GM19438 (cell line): ENCODE measurements around the gene TMEM170A.
"Not testable (repeated sequence)": the region's sequence is repeated elsewhere in the genome, so short reads cannot be mapped to it uniquely, and the experiment has no call there.

Experiments used
- ATAC-seq: cut with Tn5 transposase; IDR thresholded peaks from one replicate; pipeline ENCODE4 v1.9.1; 2021; ENCODE audit warnings: low read depth; ENCODE audit not compliant: unreplicated experiment

Gene TMEM170A

GRCh38 chr16:75456971-75457370, 7.5 kb downstream of the TMEM170A start:
- ATAC-seq, result no peak

- not testable (repeated sequence) for ATAC-seq
These were observed 8.0 kb downstream of the TMEM170A start for GRCh38 chr16:75456486-75456885.

GRCh38 chr16:75455677-75456076, 8.8 kb downstream of the TMEM170A start:
- ATAC-seq, result no peak

- no peak for ATAC-seq
These were observed 11.9 kb downstream of the TMEM170A start for GRCh38 chr16:75452464-75453190.

GRCh38 chr16:75446416-75446815, 18.1 kb downstream of the TMEM170A start:
- no peak for ATAC-seq

- no peak for ATAC-seq
These were observed 19.2 kb downstream of the TMEM170A start for GRCh38 chr16:75445298-75445697.

- no peak for ATAC-seq
These were observed 21.2 kb downstream of the TMEM170A start for GRCh38 chr16:75443298-75443697.

- ATAC-seq, result peak; percentile 69
These were observed 30.6 kb downstream of the TMEM170A start for GRCh38 chr16:75433732-75434413.

- ATAC-seq, result peak; percentile 91
These were observed 31.4 kb downstream of the TMEM170A start, which contains the start of gene CFDP1 for GRCh38 chr16:75432828-75433731. Gene CFDP1 (minus strand): TSS chr16:75433503. CDS start chr16:75433352, 151 bp downstream.

GRCh38 chr16:75429621-75430403, 34.7 kb downstream of the TMEM170A start:
- no peak for ATAC-seq

- not testable (repeated sequence) for ATAC-seq
These were observed 38.0 kb downstream of the TMEM170A start for GRCh38 chr16:75426524-75426923.

- not testable (repeated sequence) for ATAC-seq
These were observed 40.3 kb downstream of the TMEM170A start for GRCh38 chr16:75424105-75424762.

- ATAC-seq, result no peak
These were observed 40.8 kb downstream of the TMEM170A start for GRCh38 chr16:75423723-75424104.

GRCh38 chr16:75421820-75422126, 42.7 kb downstream of the TMEM170A start:
- no peak for ATAC-seq

GRCh38 chr16:75420987-75421819, 43.3 kb downstream of the TMEM170A start:
- peak; percentile 90 for ATAC-seq

- no peak for ATAC-seq
These were observed 47.5 kb downstream of the TMEM170A start for GRCh38 chr16:75416904-75417565.

- no peak for ATAC-seq
These were observed 49.2 kb downstream of the TMEM170A start for GRCh38 chr16:75415169-75415905.

GRCh38 chr16:75413951-75414350, 50.5 kb downstream of the TMEM170A start:
- no peak for ATAC-seq
